ENCODE measurements around the gene ARL8A.
"Not testable (repeated sequence)": the region's sequence is repeated elsewhere in the genome, so short reads cannot be mapped to it uniquely, and the experiment has no call there.

The ARL8A gene

GRCh38 chr1:202148391-202148790, 3.9 kb upstream of the ARL8A start:
- Histone ChIP-seq H3K27ac (ENCODE audit: low read length) (no peak overlapping the region), H3K36me3 (ENCODE audit: control insufficient read depth, insufficient read depth, low read length) (no peaks in the 10 kb centered on the region), H3K4me3 (ENCODE audit: low read length) (no peak overlapping the region), H3K27me3 (ENCODE audit: control insufficient read depth, insufficient read depth, low read length) (no peaks in the 10 kb centered on the region), H3K4me1 (ENCODE audit: control insufficient read depth, insufficient read depth, low read length) (peaks cover under 1% of the 10 kb centered on the region; the same call in 1 of the 2 replicates), H3K9me3 (ENCODE audit: control insufficient read depth, insufficient read depth, low read length) (no peaks in the 10 kb centered on the region)
- WGBS (ENCODE audit: insufficient coverage, insufficient read length) = no CpG with 5 or more reads among the region's 4 CpGs
- DNase-seq (ENCODE audit: low read depth, low spot score) = no peak

GRCh38 chr1:202146993-202147392, 2.5 kb upstream of the ARL8A start:
- no peak for DNase-seq (ENCODE audit: low read depth, low spot score)
- Histone ChIP-seq H3K4me1 (ENCODE audit: control insufficient read depth, insufficient read depth, low read length) (peaks cover 6% of the 10 kb centered on the region), H3K27me3 (ENCODE audit: control insufficient read depth, insufficient read depth, low read length) (no peaks in the 10 kb centered on the region), H3K36me3 (ENCODE audit: control insufficient read depth, insufficient read depth, low read length) (no peaks in the 10 kb centered on the region), H3K4me3 (ENCODE audit: low read length) (no peak overlapping the region), H3K9me3 (ENCODE audit: control insufficient read depth, insufficient read depth, low read length) (no peaks in the 10 kb centered on the region), H3K27ac (ENCODE audit: low read length) (no peak overlapping the region)
- WGBS (ENCODE audit: insufficient coverage, insufficient read length) = no CpG with 5 or more reads among the region's 3 CpGs

GRCh38 chr1:202146279-202146678, 1.7 kb upstream of the ARL8A start:
- DNase-seq (ENCODE audit: low read depth, low spot score) = no peak
- Histone ChIP-seq H3K4me1 (ENCODE audit: control insufficient read depth, insufficient read depth, low read length) (peaks cover 6% of the 10 kb centered on the region), H3K27ac (ENCODE audit: low read length) (no peak overlapping the region), H3K9me3 (ENCODE audit: control insufficient read depth, insufficient read depth, low read length) (no peaks in the 10 kb centered on the region), H3K36me3 (ENCODE audit: control insufficient read depth, insufficient read depth, low read length) (no peaks in the 10 kb centered on the region), H3K27me3 (ENCODE audit: control insufficient read depth, insufficient read depth, low read length) (no peaks in the 10 kb centered on the region), H3K4me3 (ENCODE audit: low read length) (no peak overlapping the region)
- WGBS (ENCODE audit: insufficient coverage, insufficient read length) = no CpG with 5 or more reads among the region's 5 CpGs

GRCh38 chr1:202145744-202146140, 1.2 kb upstream of the ARL8A start:
- H3K4me1 ChIP-seq (ENCODE audit: control insufficient read depth, insufficient read depth, low read length); H3K27ac ChIP-seq (ENCODE audit: low read length); H3K4me3 ChIP-seq (ENCODE audit: low read length); DNase-seq (ENCODE audit: low read depth, low spot score); H3K9me3 ChIP-seq (ENCODE audit: control insufficient read depth, insufficient read depth, low read length); H3K27me3 ChIP-seq (ENCODE audit: control insufficient read depth, insufficient read depth, low read length); H3K36me3 ChIP-seq (ENCODE audit: control insufficient read depth, insufficient read depth, low read length): not testable (repeated sequence)
- WGBS (ENCODE audit: insufficient coverage, insufficient read length) = no CpG with 5 or more reads among the region's 8 CpGs

GRCh38 chr1:202145068-202145743, 669 bp upstream of the ARL8A start:
- DNase-seq (ENCODE audit: low read depth, low spot score) = no peak
- Histone ChIP-seq H3K27ac (ENCODE audit: low read length) (no peak overlapping the region), H3K36me3 (ENCODE audit: control insufficient read depth, insufficient read depth, low read length) (no peaks in the 10 kb centered on the region), H3K4me1 (ENCODE audit: control insufficient read depth, insufficient read depth, low read length) (peaks cover 6% of the 10 kb centered on the region), H3K27me3 (ENCODE audit: control insufficient read depth, insufficient read depth, low read length) (no peaks in the 10 kb centered on the region), H3K9me3 (ENCODE audit: control insufficient read depth, insufficient read depth, low read length) (no peaks in the 10 kb centered on the region), H3K4me3 (ENCODE audit: low read length) (peak overlapping the region; percentile 76; the same call in 1 of the 2 replicates)
- no CpG with 5 or more reads among the region's 13 CpGs for WGBS (ENCODE audit: insufficient coverage, insufficient read length)

- Histone ChIP-seq H3K4me3 (ENCODE audit: low read length) (peak overlapping the region; percentile 76), H3K36me3 (ENCODE audit: control insufficient read depth, insufficient read depth, low read length) (no peaks in the 10 kb centered on the region), H3K27ac (ENCODE audit: low read length) (no peak overlapping the region), H3K4me1 (ENCODE audit: control insufficient read depth, insufficient read depth, low read length) (peaks cover 6% of the 10 kb centered on the region), H3K9me3 (ENCODE audit: control insufficient read depth, insufficient read depth, low read length) (no peaks in the 10 kb centered on the region), H3K27me3 (ENCODE audit: control insufficient read depth, insufficient read depth, low read length) (no peaks in the 10 kb centered on the region)
- peak; percentile 35 for DNase-seq (ENCODE audit: low read depth, low spot score)
- WGBS (ENCODE audit: insufficient coverage, insufficient read length) = no CpG with 5 or more reads among the region's 58 CpGs
Measured at GRCh38 chr1:202143768-202144401, 652 bp downstream of the ARL8A start.

GRCh38 chr1:202143011-202143767, 1.3 kb downstream of the ARL8A start:
- Histone ChIP-seq H3K4me3 (ENCODE audit: low read length) (peak overlapping the region; percentile 76; the same call in 1 of the 2 replicates), H3K27me3 (ENCODE audit: control insufficient read depth, insufficient read depth, low read length) (no peaks in the 10 kb centered on the region), H3K4me1 (ENCODE audit: control insufficient read depth, insufficient read depth, low read length) (peaks cover 6% of the 10 kb centered on the region), H3K27ac (ENCODE audit: low read length) (no peak overlapping the region), H3K9me3 (ENCODE audit: control insufficient read depth, insufficient read depth, low read length) (no peaks in the 10 kb centered on the region), H3K36me3 (ENCODE audit: control insufficient read depth, insufficient read depth, low read length) (no peaks in the 10 kb centered on the region)
- WGBS (ENCODE audit: insufficient coverage, insufficient read length) = no CpG with 5 or more reads among the region's 17 CpGs
- no peak for DNase-seq (ENCODE audit: low read depth, low spot score)

- H3K4me1 ChIP-seq (ENCODE audit: control insufficient read depth, insufficient read depth, low read length); H3K9me3 ChIP-seq (ENCODE audit: control insufficient read depth, insufficient read depth, low read length); H3K27ac ChIP-seq (ENCODE audit: low read length); DNase-seq (ENCODE audit: low read depth, low spot score); H3K27me3 ChIP-seq (ENCODE audit: control insufficient read depth, insufficient read depth, low read length); H3K4me3 ChIP-seq (ENCODE audit: low read length); H3K36me3 ChIP-seq (ENCODE audit: control insufficient read depth, insufficient read depth, low read length): not testable (repeated sequence)
- WGBS (ENCODE audit: insufficient coverage, insufficient read length) = no CpG with 5 or more reads among the region's 3 CpGs
Measured at GRCh38 chr1:202141468-202141867, 3.1 kb downstream of the ARL8A start.

- no peaks in the 10 kb centered on the region for H3K36me3 ChIP-seq (ENCODE audit: control insufficient read depth, insufficient read depth, low read length)
- peaks cover 6% of the 10 kb centered on the region for H3K4me1 ChIP-seq (ENCODE audit: control insufficient read depth, insufficient read depth, low read length)
- H3K27me3 ChIP-seq (ENCODE audit: control insufficient read depth, insufficient read depth, low read length) = no peaks in the 10 kb centered on the region
- no peak overlapping the region for H3K4me3 ChIP-seq (ENCODE audit: low read length)
- no peak for DNase-seq (ENCODE audit: low read depth, low spot score)
- no peaks in the 10 kb centered on the region for H3K9me3 ChIP-seq (ENCODE audit: control insufficient read depth, insufficient read depth, low read length)
- H3K27ac ChIP-seq (ENCODE audit: low read length) = no peak overlapping the region
- WGBS (ENCODE audit: insufficient coverage, insufficient read length) = no CpG with 5 or more reads among the region's 4 CpGs
Measured at GRCh38 chr1:202140833-202141232, 3.7 kb downstream of the ARL8A start.

- no CpG with 5 or more reads among the region's 15 CpGs for WGBS (ENCODE audit: insufficient coverage, insufficient read length)
- H3K9me3 ChIP-seq (ENCODE audit: control insufficient read depth, insufficient read depth, low read length) = no peaks in the 10 kb centered on the region
- H3K4me3 ChIP-seq (ENCODE audit: low read length) = no peak overlapping the region
- no peaks in the 10 kb centered on the region for H3K4me1 ChIP-seq (ENCODE audit: control insufficient read depth, insufficient read depth, low read length)
- peak; percentile 50 for DNase-seq (ENCODE audit: low read depth, low spot score)
- H3K27me3 ChIP-seq (ENCODE audit: control insufficient read depth, insufficient read depth, low read length) = no peaks in the 10 kb centered on the region
- no peak overlapping the region for H3K27ac ChIP-seq (ENCODE audit: low read length)
- H3K36me3 ChIP-seq (ENCODE audit: control insufficient read depth, insufficient read depth, low read length) = peaks cover 14% of the 10 kb centered on the region
Measured at GRCh38 chr1:202135221-202135721, 9.3 kb downstream of the ARL8A start.
